HG02973 (cell line): ENCODE data around the gene APBA2.

ENCODE experiments used
- ATAC-seq: cut with Tn5 transposase; IDR thresholded peaks from one replicate; pipeline ENCODE4 v1.9.1; 2021; ENCODE audit warnings: moderate library complexity; ENCODE audit not compliant: unreplicated experiment

Gene APBA2

DNA sequence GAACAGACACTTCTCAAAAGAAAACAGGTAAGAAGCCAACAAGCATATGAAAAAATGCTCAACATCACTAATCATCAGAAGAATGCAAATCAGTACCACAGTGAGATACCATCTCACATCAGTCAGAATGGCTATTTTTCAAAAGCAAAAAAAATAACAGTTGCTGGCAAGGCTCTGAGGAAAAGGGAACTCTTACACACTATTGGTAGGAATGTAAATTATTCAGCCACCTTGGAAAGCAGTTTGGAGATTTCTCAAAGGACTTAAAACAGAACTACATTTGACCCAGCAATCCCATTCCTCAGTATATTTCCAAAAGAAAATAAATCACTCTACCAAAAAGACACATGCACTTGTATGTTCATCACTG lies 95.6 kb downstream of the APBA2 start:
- no peak for ATAC-seq

DNA sequence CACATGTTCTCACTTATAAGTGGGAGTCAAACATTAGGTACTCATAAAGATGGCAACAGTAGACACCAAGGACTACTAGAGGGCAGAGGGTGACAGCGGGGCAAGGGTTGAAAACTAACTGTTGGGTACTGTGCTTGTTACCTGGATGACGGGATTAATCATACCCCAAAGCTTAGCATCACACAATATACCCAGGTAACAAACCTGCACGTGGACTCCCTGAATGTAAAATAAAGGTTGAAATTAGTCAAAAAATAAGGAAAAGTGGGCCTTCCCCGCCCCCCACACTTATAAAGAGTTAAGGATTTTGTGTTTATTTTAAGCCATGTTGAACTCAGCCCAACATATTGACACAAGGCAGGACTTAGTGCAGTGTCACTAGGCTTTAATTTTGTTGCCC lies 96.1 kb downstream of the APBA2 start:
- no peak for ATAC-seq

DNA sequence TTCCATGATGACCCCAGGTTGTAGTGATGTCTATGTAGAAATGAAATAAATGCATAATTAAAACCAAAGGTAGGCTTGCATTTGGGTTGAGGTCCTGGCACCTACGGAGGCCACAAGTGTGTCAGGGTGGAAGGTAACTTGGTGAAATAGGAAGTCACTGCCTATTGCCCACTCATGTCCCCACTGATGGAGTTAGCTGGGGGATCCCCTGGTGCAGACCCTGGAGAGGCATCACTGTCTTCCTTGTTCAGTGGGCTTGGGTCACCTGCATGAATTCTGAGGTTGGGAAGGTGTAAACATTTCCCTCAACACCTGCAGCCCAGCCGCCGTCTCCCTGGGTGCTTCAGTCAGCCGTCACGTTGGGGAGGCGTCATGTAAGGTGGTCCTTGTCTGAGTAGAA lies 97.1 kb downstream of the APBA2 start:
- ATAC-seq = no peak

DNA sequence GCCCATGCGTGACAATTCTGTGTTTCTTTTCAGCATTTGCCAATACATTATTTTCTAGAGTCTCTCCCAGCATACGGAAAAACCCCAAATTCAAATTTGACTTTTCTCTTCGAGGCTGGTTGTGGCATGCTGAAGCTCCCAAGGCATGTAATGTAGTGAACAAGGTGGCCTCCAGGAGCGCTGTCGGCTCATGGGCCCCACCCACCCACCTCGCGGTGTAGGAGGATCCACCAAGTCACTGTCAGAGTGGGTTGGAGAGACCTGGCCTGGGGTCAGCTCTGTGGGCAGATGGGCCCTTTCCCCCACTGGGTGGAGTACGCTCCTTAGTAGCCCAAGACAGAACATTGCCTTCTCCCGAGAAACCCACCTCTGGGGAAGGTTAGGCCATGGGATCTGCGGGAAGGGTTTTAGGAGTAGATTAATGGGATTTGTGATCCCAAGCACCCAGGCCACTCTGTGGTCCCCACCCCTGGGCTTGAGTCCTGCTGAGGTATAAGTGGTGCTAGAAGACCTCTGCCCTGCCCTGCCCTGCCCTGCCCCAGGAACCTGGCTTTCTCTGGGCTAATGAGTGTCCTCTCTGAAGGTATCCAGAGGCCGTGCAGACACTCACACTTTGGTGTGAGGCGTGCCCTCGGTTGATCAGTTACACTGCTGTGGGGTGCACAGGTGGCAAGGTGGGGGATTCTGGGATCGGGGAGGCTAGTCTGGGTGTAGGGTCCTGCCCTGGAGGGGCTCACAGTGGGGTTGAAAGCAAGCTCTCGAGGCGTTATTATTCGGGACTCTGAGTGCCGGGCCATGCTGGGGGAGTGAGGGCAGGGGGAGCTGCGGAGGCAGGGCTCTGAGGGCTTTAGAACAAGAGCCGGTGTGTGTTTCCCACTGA lies 97.9 kb downstream of the APBA2 start:
- ATAC-seq = no peak

DNA sequence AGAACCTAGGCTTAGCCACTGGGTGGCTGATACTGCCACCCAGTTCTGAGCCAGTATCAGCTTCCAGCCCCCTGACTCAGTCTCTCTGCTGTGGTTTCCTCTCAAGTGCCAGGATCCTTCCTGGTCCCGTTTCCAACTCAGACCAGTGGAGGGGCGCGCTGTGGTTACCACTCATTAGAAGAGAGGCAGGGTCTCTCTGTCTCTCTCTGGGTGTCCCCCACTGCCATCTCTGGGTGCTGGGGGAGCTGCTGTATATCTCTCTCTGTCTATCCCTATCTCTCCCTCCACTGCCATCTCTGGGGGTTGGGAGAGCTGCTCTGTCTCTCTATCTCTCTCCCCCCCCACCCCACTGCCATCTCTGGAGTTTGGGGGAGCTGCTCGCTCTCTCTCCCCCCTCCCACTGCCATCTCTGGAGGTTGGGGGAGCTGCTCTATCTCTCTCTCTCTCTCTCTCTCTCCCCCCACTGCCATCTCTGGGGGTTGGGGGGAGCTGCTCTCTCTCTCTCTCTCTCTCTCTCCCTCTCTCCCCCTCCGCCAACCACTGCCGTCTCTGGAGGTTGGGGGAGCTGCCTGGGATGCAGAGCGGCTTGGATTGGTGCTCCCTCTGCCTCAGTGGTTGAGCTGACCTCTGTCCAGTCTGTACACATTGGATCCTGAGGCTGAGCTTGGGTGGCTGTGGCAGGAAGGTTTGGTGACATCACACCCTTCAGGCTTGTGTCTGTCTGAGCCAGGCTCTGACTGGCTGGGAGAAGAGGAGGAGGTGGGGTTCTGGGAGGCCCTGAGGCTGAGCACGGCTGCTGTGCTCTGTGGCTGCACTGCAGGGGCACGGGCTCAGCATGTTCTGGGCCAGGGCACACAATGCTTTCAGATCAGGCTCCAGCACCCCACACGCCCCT lies 98.9 kb downstream of the APBA2 start:
- ATAC-seq = no peak

DNA sequence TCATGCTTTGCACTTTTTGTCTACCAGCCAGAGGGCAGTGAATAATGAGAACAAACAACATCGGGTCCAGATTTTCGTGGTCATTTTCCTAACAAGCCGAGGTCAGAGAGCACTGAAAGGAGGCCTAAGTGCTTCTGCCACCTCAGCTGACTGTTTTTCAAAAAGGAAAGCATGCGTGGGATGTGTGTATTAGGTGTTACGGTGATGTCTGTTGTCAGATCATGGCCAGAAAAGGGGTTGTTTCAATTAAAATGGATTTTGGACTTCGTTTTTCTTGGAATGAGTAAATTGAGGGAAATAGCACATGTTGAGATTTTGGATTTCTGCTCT lies 99.5 kb downstream of the APBA2 start:
- ATAC-seq = no peak

DNA sequence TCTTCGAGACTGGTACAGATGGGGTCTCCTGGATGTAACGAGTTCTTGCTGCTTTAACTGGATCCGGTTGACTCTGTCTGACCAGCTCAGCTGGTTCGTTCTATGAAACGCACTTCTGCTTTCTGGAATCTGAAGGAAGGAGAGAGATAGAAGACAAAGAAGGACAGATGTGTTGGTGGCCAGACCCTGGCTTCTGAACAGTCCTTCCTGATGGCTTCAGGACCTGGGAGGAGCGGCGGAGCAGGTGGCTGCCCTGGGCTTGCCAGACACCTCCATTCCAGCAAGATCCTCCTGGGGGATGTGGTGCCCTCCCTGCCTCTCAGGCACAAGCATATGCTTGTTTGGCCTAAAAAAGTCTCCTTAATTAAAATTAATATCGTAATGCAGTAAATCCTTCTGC lies 99.9 kb downstream of the APBA2 start:
- no peak for ATAC-seq

DNA sequence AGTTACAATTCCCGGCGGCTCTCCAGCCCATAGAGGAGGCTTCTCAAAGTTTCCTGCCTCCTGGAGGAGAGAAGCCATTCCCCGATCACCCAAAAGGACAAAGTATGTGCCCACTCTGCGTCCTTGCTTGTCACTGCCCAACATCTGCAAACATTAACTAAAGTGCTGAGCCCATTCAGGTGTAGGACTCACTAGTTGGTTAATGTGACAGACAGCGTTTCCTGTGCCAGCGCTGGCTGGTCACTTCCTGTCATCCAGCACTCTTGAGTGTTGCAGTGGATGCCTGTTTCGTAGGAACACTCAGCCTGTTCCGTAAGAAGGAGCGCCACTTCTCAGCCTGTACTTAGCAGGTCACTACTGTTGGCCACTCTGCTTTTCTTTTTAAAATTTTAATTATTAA lies 100.3 kb downstream of the APBA2 start:
- ATAC-seq = no peak

DNA sequence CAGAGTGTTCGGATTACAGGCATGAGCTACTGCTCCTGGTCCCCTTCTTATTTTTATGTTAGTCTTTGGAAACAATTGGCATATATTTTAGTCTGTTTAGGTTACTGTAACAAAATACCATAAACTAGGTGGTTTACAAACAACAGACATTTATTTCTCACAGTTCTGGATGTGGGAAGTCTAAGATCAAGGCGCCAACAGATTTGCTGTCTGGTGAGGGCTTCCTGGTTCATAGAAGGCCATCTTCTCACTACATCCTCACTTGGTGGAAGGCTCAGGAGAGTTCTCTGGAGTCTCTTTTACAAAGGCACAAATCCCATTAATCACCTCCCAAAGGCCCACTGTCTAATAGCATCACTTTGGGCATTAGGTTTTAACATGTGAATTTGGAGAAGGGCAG lies 101.0 kb downstream of the APBA2 start:
- no peak for ATAC-seq

DNA sequence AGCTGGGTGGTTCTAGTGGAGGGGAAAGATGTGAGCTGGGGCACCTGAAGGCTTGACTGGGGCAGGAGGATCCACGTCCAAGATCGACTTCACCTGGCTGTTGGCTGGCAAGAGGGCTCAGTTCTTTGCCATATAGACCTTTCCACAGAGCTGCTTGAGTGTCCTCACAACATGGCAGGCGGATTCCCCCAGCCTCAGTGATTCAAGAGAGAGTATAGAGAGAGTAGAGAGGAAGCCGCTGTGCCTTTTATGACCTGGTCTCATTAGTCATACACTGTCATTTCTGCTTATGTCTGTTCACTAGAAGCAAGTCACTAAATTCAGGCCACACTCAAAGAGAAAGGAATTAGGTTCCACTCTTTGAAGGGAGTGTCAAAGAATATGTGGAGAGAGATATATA lies 101.6 kb downstream of the APBA2 start:
- no peak for ATAC-seq

DNA sequence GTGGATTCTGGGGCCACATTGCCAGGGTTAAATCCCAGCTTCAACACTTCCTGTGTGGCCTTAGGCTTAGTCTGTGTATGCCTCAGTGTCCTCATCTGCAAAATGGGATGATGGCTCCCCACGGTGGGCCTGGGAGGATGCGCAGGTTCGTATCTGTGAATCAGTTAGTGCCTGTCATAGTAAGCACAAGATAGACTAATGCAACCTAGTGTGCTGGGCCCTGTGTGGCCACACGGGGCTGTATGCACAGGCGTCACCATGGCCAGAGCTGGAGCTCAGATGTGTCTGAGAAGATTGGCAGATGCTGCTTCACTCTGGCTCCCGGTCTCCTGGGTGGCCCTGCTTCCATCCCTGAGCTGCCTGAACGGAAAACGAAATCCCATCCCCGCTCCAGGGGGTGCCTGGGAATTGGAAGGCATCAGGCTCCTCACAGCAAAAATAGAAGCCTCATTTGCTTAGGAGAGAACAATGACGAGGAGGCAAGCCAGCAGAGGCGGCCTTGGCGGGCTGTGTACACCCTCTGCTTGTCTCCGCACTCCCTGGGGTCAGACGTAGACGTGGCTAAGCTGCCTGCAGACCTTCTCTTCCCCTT lies 103.6 kb downstream of the APBA2 start:
- ATAC-seq = no peak

DNA sequence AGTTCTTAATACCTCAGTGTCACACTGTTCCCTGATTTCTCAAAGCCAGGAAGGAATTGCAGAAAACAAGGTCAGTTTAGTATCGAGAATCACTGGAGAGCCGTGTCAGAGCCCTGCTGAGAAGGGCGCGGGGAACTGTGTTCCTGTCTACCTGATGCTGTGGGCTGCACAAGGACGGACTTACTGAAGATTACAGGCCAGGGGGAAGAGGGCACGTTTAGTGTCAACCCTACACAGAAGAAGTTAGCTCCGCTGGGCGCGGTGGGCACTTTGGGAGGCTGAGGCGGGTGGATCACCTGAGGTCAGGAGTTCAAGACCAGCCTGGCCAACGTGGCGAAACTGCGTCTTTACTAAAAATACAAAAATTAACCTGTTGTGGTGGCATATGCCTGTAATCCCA lies 104.1 kb downstream of the APBA2 start:
- ATAC-seq = no peak

DNA sequence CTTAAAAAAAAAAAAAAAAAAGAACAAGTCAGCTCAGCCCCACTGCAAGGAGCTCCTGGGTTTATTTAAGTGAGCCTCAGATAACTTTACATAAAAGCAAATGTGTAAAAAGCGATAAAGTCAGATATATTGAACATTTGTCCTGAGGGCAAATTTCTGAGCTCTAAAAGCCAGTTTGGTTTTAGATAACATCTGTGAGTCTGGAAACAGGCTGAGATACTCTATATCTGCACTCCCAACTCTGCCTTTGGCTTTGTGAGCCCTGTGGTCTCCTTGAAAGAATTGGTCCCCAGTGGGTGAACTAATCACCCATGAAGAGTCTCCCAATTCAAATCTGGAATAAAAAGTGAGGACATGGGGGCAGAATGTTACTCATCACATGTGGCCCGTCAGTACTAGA lies 104.6 kb downstream of the APBA2 start:
- ATAC-seq = no peak

DNA sequence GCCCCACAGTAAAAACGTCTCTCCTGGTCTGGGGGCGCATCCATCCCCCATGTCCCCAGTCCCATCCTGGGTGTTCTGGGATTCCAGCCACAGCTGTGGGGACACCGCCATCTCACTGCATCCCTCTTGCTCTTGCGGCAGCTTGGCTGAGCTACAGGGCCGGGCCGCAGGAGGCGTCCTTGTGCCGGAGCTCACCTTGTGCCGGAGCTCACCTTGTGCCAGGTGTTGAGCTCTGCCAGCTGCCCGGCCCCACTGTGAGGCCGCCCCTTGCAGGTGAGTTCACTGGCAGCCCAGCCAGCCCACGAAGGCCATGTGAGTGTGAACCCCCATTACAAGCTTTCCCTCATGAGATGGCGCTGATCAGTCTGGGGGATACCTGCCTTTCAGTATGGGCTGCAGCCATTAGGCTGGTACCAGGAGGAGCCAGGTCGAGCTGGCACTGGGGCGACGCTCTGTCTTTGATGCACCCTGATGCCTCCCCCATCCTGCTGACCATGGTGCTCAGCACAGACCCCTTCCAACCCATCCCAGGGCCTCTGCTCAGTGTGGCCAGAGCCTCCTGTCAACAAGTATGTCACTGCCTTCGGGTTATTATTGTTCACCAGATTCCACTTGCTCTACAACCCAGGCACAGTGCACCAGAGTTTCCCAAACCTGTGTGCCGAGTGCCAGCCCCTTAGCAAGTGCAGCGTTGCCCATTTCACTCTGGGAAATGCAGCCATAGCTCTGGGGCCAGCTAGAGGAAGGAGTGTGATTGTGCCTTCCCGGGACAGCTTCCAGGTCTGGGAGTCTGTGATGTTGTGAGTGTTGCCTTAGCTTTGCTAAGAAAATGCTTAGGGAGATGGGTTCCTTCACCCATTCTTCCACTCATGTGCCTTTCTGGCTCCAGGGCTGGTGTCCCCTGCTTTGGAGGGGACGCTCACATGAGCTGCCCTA lies 105.7 kb downstream of the APBA2 start:
- no peak for ATAC-seq

DNA sequence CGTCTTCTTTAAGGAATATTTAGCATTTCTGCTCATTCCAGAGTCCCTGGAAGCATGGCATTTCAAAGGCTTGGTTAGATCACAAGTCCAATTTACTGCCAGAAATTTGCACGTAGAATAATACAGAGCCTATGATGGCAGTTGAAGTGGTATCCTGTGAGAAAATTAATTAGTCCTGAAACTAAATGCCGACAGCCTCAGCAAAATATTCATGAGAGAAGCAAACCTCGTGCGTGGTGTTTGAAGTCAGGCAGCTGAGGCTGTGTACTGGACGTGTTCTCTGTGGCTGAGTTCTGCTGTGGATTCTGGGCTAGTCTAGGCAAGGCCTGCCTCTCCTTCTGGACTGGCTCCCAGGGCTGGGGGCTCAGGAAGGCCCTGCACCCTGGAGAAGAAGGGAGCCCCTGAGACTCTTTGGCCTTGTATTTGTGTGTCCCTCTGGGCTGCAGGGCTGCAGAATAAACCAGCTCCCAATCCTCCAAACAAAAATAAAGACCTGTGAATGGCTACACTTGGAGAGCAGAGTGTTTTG lies 106.6 kb downstream of the APBA2 start:
- ATAC-seq = no peak

DNA sequence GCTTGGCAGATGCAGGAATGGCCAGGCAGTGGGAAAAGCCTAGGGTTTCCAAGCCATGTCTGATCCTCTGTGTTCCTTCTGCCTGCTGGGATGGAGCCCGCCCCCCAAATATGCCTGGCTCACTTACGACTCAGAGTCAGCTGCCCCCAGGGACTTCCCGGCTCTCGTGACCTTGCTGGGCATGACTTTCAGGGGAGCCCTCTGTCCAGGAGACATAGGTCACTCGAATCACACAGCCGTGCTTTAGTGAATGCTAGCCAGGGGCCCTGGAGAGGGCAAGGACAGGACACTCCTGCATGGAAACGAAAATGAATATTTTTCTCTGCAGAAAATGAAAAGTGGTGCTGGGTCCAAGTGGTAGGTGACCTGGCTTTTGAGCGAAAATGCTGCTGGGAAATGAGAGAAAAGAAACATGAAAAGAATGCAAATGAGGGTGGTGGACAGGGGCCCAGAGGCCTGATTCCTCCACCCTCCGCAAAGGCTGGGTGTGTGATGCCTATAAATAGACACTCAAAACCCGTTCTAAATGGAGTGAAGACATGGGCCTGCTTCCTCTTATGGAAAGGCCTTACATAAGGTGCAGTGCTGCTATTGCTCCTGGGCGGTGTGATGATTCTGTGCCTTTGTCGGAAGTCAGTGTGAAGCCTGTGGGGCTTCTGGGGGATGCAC lies 107.4 kb downstream of the APBA2 start:
- ATAC-seq = no peak

DNA sequence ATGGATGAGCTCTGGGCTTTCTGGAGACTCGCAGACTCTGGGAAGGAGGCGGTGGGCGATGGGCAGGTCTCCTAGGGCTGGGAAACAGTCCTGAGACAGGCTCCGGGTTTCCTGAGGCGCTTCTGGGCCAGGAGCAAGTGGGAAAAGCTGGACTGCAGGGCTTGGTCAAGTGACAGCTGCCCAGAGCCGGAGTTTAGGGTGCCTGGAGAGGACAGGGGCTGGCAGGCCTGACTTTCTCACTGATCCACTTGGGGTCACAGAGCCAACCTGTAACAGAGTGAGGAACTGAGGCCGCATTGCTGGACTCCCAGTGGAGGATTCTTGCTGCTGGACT lies 107.9 kb downstream of the APBA2 start:
- ATAC-seq = no peak

DNA sequence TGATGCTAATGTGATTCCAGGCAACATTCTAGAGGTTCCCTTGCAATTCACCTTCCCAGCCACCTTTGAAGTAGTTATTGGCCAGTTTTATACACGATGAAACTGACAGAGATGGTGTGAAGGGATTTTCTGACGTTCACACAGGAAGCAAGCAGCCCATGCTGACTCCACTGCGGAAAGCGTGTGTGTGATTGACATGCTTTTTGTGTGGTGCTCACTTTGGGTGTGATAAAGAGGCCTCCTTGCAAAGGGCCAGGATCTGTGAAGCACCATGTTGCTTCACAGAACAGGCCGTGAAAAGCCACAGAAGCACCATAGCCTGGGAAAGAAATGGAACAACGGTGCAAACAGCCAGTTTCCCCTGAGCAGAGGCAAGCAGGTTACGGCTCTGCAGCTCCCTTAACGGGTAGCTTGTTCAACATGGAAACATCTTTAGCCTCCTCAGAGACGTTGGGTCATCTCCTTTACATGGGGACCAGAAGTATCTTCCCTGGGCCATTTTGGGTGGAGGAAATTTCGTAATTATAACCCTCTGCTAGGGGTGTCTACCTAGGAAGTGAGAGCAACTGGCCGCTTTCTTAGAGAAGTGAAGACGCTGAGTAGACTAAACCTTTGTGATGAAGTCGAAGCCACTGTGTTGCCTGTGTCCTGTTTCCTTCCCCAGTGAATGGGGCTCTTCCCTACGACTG lies 108.5 kb downstream of the APBA2 start:
- ATAC-seq = no peak

DNA sequence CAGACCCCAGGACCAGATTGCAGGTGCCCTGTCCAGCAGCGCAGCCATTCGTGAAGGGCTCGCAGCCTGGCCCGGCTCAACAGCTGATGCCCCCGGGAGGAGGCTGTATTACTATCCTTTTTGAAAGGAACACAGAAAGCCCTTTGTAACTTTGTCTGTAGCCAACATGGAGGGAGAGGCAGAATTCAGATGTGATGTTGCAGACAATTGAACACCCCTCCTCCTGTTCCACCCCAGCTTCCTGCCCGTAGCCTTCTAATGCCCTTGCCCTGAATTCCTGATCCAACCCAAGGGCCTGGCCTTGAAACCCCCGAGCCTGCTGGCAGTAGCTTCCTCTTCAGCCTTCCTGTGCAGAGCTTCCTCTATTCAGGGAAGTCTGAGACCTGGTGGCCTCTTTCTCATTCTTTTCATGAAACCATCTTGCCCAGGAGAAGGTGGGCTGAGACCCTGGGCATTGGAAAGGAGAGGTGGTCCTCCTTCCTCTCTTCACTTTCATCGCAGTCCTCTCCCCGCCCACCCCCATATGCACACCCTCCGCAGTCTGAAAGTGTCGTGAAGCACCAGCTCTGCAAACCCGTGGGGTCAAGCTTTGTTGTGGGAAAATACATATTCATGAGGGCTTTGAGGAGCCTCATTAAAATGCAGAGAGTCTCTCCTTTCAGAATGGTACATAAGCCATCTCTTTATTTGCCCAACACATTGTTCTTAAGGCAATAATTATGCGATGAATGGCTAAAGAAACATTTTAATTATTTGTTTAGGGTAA lies 109.2 kb downstream of the APBA2 start:
- no peak for ATAC-seq
